Measurements from ENCODE around the gene DNMT3L.
"Not testable (repeated sequence)": the region's sequence is repeated elsewhere in the genome, so short reads cannot be mapped to it uniquely, and the experiment has no call there.

DNMT3L gene

DNA sequence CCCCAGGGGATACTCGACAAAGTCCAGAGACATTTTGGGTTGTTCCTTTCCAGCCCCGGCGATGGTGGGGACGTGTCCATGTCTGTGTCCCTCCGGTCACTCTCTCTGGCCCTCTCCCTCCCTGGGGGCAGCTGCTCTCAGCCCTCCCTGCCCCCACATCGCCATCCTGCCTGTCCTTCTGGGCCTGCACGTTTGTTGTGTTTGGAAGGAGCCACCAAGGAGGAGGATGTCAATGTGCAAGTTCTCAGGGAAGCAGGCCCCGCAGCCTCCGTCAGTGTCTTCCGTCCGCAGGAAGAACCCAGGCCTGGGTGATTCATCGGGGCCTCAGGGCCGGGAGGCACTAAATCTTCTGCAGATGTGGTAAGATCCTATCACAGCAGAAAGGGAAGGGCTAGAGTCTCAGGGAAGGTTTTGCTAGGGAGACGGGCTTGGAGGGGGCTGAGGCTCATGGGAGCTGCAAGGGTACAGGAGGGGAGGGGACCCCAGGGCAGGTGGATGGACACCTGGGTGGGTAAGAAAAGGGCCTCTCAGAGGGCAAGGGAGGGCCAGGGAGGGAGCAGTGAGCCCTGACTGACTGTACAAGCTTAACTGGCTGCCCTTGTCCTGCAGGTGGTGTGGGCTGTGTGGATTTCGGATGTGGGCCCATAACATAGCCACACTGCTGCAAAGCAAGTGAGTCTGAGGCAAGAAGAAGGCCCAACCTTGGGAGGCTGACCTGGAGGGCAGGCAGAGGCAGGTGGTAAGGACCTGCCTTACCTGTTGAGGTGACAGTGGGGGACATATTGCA, 53.6 kb downstream of the DNMT3L start:
- H3K4me3 ChIP-seq (ENCODE audit: low read depth, low read length), result peak overlapping the region; percentile 10

DNA sequence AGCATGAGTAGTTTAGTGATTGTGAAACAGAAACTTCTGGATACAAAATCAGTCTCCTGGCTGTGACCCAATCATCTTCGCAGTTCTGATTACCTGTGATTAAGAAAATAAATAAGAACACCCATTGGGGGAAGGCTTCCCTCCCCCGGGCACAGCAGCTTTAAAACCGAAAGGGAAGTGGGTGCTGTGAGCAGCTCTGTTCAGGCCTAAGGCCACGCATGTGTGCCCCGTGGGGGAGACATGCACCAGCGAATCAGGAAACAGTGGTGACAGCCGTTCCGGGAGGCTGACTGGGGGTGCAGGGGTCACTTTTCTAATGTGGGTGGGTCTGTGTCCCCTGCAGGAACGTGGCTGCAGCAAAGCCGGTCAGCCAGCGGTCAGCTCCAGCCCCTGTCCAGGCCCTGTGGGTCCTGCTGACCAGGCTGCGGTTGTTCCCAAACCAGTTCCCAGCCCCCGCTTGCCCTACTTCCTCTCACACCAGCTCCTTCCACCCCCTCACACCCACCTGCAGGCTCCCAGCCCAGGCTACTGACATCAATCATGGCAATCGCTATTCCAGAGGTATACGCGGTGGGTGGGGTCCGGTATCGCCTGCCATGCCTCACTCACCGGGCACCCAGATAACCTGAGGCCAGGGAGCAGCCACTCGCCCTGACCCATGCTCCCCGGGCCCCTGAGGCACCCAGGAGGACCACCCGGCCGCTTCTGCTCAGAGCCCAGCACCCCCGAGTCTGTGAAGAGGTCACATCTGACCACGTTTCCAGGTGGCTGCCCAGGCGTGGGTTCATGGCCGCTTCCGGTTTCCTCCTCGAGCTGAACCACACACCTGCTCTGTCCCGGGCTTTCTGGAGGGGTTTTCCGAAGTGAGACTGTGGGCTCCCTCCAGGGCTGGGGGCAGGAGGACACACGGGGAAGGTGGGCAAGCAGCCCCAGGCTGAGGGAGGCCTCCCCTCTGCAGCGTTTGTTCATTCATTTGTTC, 54.7 kb downstream of the DNMT3L start:
- H3K4me3 ChIP-seq (ENCODE audit: low read depth, low read length), result not testable (repeated sequence)

GRCh38 chr21:44206187-44206586, 55.5 kb downstream of the DNMT3L start:
- H3K4me3 ChIP-seq (ENCODE audit: low read depth, low read length), result not testable (repeated sequence)

DNA sequence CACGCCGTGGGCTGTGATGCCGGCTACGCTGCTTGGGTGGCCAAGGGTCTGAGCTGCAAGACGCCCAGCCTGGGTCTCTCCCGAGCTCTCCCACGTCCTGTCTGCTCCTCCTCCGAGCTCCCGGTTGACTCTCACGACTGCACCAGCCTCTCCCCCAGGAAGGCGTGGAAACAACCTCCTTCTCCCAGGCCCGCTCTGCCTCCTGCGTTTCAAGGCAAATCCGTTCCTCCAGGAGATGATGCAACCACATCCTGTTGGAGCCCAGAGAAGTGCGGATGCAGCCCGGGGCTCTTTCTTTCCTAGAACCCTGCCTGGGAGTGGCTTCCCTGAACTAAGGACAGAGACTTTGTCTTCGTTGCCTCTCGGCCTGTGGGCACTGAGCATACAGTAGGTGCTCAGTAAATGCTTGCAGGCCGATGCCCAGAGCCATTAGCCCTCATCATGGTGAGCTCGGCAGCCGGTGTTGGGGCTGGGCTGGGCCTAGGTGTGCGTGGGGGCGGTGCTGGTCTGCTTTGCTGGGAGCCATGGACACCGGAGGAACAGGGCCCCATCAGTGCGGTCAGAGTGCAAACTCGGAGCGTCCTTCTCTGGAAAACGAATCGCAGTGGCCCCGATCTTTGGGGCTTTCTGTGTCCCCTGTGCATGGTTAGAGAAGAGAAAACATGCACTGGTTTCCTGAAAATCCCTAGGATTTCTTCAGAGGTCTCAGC, 59.0 kb downstream of the DNMT3L start:
- H3K4me3 ChIP-seq (ENCODE audit: low read depth, low read length), result not testable (repeated sequence)

DNA sequence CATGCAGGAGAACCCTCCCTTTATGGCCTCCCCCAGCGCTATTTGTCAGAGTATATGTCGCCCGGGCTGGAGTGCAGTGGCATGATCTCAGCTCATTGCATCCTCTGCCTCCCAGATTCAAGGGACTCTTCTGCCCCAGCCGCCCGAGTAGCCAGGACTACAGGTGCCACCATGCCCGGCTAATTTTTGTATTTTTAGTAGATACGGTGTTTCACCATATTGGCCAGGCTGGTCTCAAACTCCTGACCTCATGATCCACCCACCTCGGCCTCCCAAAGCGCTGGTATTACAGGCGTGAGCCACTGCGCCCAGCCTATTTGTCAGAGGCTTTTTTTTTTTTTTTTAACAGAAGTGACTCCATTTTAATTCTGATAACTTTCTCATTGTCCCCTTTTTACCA, 61.7 kb downstream of the DNMT3L start:
- not testable (repeated sequence) for H3K4me3 ChIP-seq (ENCODE audit: low read depth, low read length)

GRCh38 chr21:44199448-44199847, 62.2 kb downstream of the DNMT3L start:
- H3K4me3 ChIP-seq (ENCODE audit: low read depth, low read length), result no peak overlapping the region
- no peak for TF ChIP-seq CTCF (IDR thresholded peaks at IDR 0.05; ENCODE audit: borderline replicate concordance, insufficient read depth, low read depth, low read length)

- H3K4me3 ChIP-seq (ENCODE audit: low read depth, low read length), result not testable (repeated sequence)
Observed at GRCh38 chr21:44197156-44197516, 64.6 kb downstream of the DNMT3L start.
